ENCODE measurements around the gene RHOB.
"Not testable (repeated sequence)": the region's sequence is repeated elsewhere in the genome, so short reads cannot be mapped to it uniquely, and the experiment has no call there.

The RHOB gene

DNA sequence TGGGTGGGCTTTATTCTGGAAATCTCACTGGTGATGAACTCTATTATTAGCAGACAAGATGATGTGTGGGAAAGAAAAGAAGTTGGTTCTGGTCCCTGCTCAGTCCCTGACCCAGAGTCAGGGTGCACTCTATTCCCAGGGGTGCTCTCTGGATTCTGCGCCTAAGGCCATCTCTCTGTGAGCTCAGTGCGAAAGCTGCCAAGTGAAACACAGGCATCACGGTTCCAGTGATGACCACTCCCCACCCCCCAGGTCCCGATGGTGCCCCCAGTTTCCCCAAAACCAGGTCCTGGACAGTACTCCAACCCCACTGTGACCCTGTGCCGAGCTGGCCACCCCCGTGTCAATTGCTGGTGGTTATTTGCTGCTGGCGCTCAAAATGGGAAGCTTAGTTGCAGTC is 30.1 kb downstream of the RHOB start:
- no peak for DNase-seq

DNA sequence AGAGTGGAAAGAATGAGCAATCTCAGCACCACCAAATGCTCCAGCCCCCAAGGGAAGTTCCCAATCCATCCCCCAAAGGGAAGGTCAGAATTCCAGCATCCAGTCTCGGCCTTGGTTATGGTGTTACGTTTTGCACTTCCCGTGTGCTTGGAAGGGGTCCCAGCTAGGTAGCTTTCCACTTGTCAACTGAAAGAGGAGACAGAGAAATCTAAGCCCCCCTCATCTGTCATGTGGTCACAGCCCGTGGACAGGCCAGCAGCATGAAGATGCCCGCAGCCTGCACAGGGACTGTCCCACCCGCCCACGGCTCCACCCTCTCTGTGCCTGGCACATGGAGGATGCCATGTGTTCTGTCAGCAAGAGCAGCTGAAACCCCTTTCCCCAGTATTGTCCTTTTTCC is 32.1 kb downstream of the RHOB start:
- no peak for DNase-seq

DNA sequence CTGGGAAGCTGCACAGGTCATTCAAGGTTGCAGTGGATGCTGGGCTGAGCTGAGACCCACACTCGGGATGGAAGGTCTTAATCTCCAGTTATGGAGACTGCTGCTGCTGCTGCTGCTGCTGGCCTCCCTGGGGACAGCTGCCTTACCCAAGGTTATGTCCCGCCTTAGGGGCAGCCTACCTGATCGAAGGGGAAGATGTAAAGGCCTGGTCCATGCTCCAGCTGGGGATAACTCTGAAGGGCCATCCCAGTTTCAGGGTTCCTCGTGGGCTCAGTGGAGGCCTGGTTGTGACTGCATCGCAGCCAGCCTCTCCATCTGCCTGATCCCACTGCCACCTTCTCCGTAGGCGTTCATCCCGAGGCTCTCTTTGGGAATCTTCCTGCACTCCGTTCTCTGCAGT is 33.0 kb downstream of the RHOB start:
- no peak for DNase-seq

DNA sequence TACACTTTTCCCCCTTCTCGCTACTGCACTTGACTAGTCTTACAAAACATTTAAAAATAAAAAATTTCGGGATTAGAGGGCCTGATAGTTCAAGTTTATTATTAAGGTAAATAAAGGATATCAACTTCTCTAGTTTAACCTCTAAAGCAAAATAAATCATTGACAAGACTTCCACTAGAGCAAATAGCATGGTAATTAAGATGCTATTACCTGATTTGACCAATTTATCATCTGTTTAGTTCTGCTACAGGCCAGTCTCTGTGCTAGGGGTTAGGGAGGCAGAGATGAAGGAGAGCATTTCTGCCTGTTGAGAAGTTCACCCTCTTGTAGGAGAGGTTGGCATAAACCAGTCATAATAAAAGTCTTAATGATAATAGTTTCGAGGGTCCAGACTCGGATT is 34.0 kb downstream of the RHOB start:
- DNase-seq: no peak

DNA sequence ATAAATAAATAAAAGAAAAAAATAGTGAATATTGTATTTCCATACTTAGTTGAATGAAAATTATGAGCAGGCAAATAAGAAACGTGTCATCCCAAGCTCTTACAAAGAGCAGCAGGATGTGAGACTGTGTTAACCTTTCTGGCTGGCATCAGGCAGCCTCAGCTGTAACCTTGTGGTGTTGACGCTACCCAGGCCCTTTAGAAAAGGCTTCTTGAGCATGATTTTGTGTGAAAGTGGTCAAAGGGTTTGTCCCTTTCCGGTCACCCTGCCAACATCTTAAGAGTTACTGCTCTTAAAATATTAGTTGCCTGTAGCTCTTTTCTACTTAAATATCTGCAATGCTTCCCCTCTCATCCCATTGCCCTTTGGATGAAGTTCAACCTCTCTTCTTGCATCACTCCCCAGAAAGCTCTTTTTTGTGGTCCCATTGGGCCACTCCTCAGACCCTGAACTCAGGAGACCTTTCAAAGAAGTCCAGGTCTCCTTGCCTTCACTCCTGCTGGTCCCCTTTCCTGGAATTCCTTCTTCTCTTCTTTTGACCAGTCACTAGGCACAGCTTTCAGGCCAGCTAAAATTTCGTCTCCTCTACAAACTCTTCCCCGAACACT is 35.0 kb downstream of the RHOB start:
- DNase-seq: no peak

DNA sequence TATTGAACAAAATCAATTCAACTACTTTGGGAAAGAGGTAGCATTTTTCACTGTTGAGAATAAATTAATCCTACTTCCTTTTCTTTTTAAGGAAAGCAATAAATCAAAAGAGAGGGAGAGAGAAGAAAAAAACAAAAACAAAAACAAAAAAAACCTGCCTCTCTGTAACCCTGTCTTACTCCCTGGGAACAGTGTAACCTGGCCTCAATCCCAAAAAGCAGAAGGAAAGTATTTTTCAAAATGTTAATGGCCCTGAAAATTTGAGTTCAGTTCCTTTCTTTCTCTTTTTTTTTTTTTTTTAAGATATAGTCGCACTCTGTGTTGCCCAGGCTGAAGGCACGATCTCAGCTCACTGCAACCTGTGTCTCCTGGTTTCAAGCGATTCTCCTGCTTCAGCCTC is 35.9 kb downstream of the RHOB start:
- DNase-seq: no peak

DNA sequence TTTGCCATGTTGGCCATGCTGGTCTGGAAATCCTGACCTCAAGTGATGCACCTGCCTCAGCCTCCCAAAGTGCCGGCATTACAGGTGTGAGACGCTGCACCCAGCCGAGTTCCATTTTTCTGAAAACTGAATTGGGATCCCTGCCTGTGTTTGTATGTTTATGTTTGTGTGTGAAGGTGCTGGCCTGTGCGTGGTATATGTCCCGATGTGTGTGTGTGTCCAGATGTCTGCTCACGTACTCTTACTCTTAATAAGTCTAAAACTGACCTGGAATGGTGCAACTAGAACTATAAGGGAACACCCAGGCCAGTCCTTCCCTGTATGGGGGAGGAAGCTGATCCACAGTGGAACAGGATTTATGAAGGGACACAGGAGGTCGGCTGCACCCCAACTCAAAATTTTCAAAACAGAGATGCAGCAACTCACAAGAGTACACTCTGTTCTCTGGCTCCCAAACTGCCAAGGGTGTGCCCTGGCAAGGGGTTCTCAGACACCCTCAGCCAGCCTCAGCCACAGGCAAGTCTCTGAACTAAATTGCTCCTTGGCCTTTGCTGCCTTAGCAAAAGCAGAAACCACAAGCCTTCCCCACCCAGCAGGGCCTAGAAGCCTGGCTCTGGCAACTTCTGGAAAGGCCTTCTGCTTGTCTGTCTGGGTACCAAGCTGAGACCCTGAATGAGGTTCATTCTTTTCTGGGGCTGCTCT is 36.5 kb downstream of the RHOB start:
- DNase-seq: no peak

DNA sequence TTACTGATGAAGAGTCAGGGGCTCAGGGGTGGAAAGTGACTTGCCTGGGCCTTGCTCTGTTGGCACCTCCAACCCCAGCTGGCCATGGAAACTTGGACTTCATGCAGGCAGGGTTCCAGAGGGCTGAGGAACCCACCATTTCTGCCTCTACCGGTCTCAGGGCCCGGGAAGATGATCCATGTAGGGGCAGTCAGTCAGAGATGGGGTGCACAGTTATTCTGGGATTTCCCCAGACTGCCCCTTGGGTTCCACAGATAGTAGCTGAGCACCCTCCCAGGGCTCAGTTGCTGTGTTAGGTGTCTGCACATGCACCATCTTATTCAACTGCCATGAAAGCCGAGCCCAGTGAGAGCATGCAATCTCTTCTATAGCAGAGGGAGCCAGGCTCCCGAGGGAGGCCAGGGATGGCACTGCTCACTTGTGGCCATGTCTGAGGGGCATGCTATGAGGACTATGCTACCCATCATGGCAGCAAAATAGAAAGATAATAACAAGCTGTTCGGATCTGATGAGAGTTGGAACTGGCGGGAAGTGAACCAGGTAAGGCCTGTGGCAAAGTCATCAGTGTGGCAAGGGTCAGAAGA is 37.3 kb downstream of the RHOB start:
- no peak for DNase-seq

DNA sequence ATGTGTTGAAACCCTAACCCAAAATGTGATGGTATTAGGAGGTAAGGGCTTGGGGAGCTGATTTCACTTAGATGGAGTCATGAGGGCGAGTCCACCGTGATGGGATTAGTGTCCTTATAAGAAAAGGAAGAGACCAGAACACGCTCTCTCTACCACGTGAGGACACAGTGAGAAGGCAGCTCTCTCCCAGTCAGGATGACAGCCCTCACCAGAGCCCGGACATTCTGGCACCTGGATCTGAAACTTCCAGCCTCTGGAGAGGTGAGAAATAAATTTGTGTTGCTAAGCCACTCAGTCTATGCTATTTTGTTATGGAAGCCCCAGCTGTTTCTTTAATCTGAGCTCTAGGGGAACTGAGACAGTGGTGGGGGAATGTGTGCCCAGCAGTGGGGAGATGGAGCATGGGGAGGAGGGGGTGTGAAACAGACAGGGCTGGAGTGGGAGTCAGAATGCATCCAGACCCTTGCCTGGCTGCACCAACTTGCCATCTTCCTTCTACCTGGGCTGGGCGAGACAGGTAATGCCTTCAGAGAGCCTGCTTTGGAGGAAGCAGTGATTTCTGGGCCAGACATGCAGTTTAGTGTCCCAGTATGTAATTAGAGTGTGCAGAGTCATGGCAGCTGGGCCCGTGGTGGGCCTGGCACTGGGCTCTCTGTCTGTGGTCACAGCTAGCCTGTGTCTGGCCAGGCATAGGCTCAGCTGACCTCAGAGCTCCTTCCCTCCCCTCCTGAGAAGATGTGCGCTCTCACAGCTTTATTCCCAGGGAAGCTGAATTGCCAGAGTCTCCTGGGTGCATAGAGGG is 38.1 kb downstream of the RHOB start:
- DNase-seq: no peak

DNA sequence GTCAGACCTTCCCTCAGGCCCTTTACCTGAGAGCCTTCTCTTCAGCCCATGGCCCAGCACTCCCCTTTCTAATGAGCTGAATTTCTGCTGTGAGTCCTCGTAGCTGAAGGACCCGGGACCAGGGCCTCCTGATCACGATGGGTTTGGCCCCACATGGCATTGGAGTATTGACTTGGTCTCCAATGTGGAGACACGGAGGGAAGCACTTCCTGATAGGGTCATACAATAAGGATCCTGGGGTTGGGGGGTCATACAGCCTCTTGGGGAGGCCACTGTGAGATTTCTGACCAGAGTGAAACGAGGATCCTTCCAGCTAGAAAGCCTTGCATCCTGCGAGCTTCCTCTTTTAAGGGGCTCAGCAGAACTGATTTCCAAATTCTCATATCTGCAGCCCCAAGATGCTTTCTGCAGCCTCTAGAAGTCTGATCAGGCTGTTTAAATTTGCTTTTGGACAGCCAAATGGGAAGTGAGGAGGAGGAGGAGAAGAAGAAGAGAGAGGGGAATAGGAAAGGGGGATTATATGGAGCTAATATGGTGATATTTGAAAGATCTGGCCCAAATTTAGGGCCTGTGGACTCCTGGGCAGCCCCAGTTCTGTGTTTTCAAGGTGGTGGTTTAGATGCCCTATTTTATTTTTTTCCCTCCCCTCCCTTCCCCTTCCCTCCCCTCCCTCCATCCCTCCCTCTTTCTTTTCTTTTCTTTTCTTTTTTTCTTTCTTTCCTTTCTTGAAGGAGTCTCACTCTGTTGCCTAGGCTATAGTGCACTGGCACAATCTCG is 38.9 kb downstream of the RHOB start:
- no peak for DNase-seq

DNA sequence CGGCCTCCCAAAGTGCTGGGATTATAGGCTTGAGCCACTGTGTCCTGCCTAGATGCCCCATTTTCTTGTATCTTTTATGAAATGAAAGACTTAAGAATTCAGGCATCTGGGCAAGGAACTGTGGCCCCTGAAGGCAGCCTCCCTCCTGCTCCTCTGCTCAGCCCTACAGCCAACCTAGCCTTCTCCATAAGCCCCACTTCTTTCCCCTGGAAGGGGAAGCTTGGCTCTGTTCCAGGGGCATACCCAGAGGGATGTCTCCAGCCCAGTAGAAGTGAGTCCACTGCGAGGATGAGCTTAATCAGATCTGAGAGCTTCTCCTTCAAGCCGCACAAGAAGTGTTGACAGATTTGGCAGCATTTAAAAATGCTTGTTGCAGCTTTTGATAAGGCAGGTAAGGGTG is 39.7 kb downstream of the RHOB start:
- no peak for DNase-seq

DNA sequence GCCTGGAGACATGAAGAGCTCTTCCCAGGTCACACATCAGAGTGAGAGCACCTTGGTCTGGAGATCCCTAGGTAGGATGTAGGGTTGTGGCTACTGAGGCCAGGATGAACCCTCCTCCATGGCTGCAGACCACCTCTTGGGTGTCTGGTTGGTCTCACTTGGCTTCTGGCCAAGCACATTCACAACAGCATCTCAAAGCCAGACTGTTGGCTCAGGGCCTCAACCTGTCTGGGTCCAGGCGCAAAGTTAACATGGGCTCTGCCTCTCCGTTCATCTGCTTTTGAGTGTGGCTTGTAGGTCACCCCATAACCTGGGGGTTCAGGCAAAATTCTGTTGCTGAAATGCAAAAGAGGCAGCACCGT is 40.1 kb downstream of the RHOB start:
- no peak for DNase-seq

DNA sequence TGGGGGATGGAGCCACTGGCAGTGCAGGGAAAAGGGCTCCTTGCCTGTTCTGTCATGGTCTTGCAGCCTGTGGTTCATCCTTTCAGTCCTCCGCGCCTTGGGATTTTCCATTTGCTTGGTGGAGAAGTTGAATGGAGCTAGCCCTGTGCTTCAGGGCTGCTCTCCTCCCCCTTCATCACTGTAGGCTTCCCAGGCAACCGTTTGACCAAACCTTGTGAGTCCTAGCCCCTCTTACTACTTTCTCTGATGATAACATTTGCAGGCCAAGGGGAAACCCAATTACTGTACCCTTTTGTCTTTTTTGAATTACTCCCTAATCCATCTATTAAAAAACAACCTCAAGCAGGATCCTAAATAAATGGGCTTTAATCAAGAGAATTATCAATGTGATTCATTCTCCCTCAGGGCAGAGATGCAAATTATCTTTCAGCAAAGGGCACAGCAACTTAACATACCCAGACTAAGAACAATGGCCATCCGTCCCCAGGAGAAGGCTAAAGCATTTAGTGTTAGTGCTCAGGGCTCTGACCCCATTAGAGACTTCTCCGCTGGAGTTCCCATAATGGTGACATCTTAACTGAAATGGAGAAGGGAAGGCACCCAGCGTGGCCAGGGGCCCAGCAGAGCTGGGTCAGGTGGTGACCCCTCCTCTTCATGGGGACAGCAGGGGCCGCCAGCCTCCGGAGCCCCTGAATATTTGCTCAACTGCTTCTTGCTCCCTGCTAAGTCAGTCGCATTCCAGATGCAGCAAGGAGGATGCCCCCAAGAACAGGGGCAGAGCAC is 40.7 kb downstream of the RHOB start:
- DNase-seq: no peak

DNA sequence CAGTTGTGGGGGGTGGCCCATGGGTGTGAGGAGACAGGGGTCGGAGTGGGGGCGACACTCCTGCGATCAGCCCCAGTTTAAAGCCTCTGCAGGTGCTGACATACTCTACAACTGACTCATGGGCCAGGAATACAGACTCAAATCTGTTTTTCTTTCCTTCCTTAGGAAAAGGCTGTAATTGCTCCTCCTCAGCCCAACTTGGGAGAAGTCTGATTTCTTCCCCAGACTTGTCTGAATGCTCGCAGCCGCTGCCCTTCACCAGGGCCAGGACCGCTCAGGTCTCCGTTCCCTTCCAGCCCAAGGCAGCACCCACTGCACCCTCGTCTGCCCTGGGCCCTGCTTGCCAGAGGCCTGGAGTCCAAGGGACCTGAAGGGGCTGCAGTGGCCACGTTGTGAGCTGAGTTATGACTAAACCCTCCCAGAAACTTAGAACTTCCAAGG is 41.3 kb downstream of the RHOB start:
- no peak for DNase-seq

DNA sequence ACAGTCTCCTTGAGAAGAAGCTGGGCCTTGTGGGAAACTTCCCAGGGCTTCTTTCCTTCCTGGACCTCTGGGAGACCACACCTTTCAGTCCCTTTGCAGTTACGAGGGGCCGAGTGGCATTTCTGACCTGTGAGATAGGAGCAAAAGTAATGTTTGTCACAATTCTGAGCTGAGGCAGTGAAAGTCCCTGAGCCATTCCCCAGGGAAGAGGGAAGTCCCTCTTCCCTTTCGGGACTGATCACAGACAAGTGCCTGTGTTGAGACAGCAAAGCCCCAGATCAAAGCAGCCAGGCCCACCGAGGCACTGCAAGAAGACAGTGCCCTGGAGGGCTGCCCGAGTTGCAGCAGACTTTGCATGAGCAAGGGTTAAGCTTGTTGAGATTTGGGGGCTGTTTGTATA is 41.9 kb downstream of the RHOB start:
- no peak for DNase-seq

DNA sequence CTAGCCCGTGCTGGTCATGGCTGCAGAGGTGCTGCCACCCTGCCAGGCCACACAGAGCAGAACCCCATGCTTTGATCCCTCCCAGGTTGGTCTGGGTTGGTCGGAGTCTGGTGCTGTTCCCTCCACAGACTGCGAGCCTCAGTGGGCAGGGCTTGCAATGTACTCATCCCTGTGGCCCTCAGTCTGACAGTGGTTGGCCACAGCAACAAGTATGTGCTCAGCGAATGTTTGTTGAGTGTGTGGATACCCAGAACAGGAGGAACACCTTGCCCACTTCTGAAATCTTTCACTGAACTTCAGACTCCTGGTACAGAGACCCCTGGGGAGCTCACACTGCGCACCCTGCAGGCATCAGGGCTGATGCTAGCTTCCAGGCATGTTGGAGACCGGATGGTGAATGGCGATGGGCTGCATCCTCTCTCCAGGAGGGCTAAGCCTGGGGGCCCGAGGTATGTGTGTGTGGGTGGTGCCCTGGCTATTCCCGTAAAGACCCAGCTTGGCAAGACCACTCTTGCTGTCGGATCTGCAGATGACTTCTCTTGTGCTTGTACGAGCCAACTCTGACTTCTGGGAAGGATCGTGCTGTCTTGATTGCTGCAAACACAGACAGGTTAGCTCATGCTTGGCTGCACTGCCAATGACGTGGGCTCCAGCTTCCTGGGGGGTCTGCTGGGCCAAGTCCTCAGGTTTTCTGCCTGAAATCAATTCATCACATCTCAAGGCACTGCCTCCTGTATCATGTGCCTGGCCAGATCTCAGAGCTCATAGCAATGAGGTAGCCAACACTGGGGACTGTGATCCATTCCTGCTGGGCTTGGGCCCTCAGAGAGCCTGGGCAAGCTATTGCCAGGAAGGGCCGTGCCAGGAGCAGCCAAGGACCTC is 43.7 kb downstream of the RHOB start:
- DNase-seq: no peak

DNA sequence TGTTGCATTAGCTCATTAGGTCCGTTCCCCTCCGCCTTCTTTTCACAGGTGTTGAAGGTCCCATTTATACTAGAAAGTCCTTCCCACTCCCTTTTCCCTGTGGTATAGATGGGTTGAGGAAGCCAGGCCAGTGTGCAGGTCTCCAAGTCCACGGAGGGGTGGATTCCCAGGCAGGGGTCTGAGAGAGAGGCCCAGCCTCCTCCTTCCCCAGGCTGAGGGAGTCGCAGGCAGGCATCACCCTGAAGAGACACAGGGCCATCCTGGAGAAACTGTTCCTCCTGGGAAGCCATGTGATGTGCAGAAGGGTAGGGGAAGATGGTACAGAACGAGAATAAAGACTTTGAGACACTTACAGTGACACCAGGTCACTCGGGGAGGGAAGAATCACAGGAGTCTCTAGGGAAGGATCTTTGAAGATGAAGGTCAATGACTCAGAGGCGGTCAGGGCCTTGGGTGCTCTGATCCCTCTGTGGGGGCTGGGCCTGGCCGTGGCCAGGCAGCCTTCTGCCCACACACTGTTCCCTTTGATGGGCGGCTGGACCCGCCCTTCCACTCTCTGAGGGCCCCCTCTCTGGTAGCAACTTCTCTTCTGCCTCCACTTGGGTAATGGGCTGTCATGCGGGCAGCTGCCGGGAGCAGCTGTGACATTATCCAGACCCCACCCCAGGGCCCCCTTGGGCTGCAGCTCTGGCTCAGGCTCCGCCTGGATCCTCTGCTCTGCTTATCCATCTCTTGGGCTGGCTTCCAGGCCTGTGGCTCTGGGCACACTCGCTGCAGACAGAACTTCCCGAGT is 45.1 kb downstream of the RHOB start:
- no peak for DNase-seq

DNA sequence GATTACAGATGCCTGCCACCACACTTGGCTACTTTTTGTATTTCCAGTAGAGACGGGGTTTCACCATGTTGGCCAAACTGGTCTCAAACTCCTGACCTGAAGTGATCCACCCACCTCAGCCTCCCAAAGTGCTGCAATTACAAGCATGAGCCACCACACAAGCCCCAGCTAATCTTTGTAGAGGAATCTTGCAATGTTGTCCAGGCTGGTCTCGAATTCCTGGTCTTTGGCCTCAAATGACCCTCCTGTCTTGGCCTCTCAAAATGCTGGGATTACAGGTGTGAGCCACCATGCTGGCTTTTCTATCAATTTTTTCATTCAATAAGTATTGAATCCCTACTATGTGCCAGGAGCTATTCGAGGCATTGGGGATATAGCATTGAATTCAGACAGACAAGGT is 46.2 kb downstream of the RHOB start:
- DNase-seq: not testable (repeated sequence)

DNA sequence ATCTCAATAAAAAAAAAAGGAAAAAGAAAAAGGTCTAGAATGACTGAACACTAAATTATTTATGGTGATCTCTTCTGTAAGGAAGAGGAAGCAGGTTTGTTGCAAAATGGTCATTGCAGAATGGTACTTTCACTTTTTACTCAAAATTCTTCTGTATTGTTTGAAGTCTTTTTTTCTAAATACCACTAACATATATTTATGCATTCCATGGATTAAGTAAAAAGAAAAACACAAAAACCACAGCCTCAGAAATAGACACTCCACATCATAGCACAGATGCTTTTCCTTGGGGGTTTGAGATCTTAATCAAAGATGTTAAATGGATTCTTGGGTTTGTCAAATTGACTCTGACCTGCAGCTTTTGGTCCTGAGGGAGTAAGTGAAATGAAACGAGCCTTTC is 47.4 kb downstream of the RHOB start:
- DNase-seq: no peak
